GM19324 (cell line): ENCODE data around the gene CD83.
"Not testable (repeated sequence)": the region's sequence is repeated elsewhere in the genome, so short reads cannot be mapped to it uniquely, and the experiment has no call there.

Source experiments
- ATAC-seq: cut with Tn5 transposase; IDR thresholded peaks from one replicate; pipeline ENCODE4 v1.9.1; 2021; ENCODE audit warnings: mild to moderate bottlenecking, moderate library complexity; ENCODE audit not compliant: unreplicated experiment, low FRiP score

The CD83 gene

DNA sequence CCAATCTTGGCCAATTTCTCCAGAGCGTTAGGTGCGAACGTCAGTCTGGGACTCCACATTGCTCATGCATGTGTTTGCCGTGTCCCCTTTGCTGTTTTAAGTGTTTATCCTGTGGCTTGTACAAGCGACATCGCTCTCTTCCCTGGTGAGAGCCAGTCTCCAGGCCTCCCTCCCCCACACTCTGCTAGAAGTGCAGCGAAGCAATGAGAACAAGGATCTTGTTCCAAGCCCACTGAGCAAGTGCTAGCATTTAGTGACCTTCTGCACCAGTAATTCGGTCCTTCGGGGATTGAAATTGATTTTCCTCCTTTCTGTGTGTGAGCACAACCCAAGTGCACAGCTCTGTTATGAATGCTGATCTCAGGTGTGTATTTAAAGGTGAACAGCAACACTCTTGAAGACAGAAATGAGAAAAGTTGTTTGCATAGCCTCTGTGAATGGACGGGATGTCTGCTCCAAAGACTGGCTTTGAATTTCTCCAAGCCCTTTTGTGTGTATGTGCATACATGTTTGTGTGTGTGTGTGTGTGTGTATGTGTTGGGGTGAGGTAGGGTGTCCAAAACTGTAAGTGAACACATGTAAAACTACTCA is 29.0 kb downstream of the CD83 start:
- no peak for ATAC-seq

DNA sequence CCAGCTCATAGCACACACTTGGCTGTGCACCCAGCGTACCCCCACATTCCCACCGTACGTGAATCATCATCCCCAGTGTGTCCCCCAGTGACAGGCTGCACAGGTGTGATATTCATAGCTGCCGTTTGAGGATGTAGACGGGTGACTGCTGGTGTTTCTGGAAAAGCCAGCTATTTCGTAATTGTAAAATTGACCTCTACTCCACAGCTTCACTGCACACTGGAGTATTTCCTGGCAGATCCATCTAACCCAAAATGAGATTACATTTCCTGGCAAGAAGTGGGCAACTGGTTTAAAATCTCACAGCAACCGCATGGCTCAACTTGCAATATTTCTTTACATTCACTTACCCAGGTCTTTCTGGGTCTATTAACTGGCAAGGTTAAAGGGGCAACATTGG is 30.3 kb downstream of the CD83 start:
- no peak for ATAC-seq

DNA sequence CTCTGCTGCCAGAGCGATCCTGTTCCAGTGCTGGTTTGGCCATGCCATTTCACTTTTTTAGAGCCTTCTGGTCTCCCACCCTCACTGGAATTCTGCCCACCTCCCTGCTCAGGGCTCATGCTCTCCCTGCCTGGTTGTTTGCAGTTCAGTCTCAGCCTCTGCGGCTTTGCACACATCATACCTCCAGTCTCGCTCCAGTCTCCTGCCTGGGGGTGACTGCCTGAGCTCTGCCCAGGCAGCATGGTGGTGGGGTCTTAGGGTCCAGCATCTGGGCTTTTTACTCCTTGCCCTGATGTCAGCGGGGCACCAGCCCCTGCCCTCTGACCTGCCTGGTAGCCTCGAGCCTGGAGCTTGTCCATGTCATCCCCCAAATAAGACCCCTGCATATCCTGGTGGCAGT is 30.9 kb downstream of the CD83 start:
- no peak for ATAC-seq

DNA sequence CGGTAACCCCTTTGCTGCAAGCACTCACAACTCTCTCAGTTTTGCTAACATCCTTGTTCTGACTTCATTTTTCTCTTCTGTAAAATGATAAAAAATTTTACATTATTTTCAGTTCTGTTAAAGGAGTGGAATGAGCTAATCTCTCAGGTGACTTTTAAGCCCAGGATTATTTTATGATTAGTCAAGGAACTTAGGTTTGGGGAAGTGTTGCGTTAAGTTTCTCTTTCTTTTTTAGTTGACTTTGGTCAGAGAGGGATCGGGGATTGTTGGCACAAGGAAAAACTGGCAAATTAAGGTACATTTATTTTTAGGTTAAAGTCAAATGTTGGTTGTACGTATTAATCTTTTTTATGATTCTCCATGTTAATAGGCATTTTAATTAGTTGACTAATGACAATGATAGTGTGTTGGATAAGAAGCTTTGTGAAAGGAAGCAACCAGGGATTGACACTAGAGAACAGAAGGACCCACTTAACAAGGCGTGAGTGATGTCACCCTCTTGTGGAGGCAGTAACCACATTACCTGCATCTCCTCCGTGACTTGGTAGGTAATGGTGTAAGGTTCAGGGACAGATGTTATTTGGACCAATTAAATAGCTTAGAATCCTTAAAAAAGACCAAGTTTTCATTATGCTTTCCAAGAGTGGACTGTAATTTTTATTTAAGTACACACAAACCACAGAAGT is 31.6 kb downstream of the CD83 start:
- ATAC-seq, result no peak

DNA sequence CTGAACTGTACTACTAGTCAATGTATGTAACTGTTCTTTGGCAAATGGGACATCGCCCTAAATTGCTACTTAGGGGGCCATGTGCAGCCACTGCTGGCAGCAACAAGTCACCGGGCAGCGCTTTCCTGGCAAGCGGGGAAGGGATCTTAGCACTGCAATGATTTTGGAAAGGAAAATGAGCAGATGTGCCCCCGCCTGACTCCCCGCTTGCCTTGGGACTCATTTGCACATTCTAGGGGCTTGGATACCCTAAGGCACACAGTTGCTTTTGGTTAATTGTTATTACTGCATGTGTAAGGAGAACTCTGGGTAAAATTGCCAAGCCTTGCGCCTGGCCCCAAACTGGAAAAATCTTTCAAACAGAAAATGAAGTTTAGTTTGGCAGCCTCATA is 32.2 kb downstream of the CD83 start:
- no peak for ATAC-seq

DNA sequence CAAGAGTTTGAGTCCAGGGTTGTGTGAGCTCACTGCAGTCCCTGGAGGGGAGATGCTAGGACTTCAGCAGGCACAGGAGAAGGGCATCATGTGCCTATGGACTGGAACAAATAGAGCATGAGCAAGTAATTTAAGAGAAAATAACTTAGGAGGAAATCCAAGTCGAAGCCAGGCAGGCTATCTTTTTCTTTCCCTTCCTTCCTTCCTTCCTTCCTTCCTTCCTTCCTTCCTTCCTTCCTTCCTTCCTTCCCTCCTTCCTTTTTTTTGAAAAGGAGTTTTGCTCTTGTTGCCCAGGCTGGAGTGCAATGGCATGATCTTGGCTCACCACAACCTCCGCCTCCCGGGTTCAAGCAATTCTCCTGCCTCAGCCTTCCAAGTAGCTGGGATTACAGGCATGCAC is 33.7 kb downstream of the CD83 start:
- ATAC-seq, result not testable (repeated sequence)

DNA sequence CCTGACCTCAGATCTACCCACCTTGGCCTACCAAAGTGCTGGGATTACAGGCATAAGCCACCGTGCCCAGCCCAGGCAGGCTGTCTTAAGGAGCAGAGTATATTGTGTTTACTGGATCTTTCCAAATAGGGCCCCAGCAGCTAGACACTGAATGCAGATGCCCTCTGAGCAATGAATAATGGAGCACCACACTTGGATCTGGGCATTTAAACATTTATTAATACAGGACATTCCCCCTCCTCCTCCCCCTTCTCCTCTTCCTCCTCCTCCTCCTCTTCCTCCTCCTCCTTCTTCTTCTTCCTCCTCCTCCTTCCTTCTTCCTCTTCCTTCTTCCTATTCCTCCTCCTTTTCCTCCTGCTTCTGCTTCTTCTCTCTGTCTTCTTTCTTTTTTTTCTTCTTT is 34.2 kb downstream of the CD83 start:
- ATAC-seq, result no peak

DNA sequence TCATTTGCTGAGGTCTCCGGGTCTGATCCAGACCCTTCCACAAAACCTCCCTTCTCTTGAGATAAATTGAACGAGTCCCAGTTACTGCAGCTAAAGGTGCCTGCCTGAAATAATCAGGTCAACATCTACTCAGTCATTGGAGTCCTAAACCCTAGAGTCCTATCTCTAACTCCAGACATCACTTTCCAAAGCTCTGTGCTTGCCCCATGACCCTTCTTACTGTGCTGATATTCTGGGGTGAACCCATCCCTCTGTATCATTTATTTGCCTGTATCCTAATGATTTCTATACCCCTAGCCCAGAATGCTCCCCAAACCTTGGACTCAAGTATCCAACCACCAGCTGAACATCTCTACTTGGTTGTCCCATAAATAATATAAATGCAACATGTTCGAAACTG is 35.7 kb downstream of the CD83 start:
- no peak for ATAC-seq

DNA sequence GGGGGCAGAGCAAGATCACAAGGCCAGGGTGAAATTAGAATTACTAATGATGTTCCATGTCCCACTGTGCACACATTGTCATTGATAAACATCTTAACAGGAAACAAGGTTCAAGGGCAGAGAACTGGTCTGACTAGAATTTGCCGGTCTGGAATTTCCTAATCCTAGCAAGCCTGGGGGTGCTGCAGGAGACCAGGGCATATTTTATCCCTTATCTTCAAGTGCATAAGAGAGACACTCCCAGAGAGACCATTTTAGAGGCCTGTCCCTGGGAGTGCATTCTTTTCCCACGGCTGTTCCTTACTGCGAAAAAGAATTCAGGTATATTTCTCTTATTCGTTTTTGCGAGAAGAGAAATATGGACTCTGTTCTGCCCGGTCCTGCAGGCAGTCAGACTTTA is 41.5 kb downstream of the CD83 start:
- no peak for ATAC-seq

DNA sequence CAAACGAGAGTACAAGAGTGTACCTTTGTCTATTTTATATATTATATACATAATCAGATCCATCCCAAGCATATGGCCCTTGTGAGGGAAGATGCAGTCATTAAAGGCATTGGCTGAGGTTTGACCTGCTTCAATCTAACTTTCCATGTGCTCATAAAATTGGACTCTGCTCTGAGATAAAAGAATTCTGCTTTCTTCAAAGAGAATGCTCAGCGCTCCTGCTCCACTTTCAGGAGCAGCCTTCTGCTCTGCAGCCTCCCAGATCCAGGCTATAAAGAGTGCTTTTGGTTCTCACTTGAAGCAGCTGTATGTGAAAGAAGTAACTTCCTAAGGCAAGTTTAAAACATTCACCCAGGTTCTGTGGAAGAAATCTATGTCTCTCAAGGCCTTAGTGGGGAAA is 45.3 kb downstream of the CD83 start:
- no peak for ATAC-seq

DNA sequence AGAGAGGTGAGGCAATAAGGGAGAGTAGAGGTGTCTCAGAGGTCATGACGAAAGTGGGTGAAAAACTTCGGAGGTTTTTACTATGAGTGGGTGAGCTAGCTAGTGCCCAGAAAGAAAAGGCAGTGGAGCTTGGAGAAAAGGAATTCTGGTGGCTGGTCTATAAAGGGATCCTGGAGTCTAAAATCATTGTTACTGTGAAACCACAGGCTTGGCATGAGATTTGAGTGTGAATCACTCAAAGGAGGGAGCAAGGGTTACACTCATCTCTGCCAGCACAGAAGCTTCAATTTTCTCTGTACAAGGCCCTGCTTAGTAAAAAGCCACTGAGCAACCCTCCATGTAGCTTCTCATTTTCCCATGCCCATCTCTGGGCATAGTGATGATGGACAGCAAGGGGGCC is 47.5 kb downstream of the CD83 start:
- ATAC-seq, result no peak

DNA sequence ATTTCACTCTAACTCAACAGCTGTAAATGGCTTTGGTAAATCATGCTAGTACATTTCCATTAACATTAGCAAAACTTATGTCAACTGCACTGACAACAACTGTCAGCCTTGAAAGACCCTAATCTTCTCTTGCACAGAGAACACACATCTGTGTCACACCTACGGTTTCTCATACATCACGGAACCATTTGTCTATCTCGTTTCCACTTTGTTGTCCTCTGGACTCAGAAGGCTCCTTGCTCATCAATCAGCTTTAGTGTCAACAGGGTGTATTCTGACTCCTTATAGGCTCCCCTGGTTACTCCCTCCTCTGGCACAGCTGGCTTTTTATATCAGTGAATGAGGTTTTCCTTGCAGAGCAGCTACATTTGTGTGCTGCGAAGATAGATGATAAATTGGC is 49.3 kb downstream of the CD83 start:
- ATAC-seq, result no peak

DNA sequence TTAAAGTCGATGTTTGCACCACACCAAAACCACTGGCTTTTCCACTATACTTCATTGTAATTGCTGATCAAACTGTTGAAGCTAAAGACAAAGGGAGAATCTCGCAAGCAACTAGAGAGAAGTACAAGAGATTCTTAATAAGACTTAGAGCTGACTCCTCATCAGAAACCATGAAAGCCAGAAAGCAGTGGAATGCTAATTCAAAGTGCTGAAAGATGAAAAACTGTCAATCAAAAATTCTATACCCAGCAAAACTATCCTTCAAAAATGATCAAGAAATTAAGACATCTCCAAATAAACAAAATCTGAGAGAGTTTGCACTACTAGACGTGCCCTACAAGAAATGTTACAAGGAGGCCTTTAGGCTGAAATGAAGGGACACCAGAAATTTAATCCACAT is 52.6 kb downstream of the CD83 start:
- no peak for ATAC-seq

DNA sequence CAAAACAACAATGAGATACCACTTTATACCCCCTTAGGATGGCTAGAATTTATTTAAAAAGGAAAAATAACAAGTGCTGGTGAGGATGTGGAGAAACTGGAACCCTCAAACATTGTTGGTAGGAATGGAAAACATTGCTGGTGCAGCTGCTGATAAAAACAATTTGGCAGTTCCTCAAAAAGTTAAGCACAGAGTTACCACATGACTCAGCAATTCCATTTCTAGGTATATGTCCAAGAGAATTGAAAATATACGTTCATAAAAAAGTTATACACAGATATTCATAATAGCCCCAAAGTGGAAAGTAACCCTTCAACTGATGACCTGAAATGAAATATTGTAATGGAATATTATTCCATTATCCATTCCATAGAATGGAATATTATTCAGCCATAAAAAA is 55.0 kb downstream of the CD83 start:
- no peak for ATAC-seq

DNA sequence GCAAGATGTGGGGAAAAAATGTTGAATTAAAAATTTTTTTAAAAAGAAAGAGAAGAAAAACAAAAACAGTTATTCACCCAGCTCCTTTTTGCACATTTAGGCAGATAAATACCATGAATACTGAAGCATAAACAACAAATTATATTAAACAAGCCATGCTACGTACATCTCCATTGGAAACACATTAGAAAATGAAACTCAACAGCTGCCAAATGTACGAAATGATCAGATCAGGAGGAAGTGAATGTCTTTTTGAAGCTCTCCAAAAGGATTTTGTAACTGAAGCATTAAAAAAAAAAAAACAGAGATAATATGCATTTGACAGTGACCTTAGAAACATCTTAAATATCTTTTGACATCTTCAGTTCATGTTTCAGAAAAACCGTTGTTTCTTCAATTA is 56.7 kb downstream of the CD83 start:
- no peak for ATAC-seq

DNA sequence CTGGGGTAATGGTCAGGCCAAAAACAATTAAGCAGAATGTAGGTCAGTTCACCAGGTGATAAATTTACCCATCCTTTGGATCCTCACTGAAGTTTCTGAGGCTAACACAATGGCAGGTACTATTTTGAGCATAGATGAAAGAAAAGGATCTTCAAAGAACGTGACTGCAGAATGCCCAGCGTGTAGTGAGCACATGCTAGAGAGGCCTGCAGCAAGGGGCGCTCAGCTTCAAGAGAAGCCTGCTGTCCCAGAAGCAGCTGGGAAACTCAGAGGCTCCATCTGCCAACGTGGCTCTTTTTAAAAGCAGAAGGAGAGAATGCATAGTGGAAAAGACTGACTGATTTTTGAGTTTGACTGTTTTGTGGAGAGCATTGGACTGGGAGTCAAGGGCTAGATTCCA is 57.4 kb downstream of the CD83 start:
- no peak for ATAC-seq

DNA sequence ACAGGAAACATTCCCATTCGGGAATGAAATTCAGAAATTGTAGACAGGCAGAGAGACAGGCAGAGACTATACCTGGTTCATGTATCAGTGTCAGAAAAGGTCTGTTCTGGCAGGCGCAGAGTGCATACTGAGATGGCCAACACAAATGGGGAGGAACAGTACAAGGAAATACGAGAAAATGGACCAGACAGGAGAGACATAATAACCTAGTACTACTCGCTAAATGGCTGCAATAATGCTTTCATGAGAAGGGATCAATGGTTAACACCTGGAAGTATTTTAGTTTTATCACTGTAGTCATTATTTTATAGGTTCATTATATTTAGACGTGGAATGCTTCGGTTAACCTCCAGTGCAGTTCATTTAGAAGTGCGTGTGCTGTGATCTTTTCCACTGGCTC is 58.9 kb downstream of the CD83 start:
- no peak for ATAC-seq

DNA sequence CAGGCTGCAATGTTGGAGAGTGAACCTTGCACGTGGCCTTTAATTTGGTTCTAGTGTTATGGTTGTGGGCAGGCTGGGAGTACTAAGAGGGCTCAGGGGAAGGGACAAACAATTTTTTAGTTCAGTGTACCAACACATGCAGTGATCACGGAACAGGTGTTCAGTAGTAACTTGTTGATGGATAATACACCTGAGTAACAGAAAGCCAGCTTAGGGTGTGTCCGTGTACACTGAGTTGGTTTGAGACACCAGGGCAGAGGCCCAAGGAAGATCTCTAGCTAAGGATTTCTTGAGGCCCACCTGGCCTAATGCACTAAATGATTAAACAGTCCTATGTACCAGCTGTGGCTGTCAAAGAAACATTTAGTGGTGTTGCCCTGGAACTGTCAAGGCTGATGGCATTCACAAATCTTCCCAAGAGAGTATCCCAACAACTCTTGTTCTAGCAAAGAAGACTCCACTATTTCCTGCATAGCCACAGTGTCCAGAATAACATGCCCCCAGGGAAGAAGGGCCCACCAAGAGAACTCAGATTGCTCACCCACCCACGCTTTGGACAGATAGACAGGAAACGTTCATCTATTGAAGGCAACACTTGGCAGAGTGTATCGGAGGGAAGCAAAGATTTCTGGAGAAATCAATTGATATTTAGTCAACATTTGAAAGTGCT is 60.0 kb downstream of the CD83 start:
- ATAC-seq, result no peak

DNA sequence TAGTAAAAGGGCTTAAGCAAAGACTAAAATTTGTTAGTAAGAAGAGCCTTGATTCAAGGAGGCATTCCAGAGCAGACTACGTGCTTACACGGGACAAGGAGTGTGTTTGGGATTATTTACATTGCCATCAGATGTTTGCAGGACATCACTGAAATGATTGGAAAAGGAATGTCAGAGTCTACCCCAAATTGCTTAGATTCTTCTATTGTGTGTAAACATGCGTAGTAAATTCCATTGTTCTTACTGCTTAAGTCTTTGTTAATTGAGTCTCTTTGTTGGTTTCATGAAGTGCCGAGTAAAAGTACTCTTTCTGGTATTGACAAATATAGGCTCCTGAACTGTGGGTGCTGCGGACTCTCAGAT is 60.5 kb downstream of the CD83 start:
- ATAC-seq, result no peak

DNA sequence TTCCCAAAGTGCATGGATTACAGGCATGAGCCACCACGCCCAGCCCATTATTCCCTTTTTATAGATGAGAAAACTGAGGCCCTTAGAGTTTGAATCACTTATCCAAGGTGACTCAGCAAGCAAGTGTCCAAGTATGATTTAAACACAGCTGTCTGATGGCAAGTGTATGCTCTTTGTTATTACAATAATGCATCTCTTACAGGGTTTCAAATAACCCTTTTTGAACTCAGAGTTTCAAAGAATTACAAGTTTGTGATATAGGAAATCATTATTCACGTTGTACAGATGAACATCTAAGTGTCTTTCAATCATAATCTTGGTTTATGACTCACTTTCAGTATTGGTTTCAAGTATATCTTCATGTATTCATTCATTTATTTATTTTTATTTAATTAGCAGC is 63.0 kb downstream of the CD83 start:
- no peak for ATAC-seq

DNA sequence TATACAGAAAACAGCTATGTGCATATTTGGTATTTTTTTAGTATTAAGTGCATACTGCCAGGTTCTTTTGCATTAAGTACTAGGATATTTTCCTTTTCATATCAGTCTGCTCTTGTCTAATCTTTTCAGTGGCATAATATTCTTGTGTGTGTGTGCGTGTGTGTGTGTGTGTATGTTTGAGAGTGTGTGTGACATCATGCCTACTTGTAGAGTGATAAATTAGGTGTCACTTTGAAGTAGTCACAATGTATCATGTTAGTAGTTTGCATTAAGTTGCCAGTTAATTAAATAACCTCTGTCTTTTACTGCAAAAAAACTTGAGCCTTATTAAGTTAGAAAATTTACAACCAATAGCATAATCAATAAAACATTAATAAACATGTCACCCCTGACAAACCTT is 65.3 kb downstream of the CD83 start:
- no peak for ATAC-seq
